ENCODE data around the gene PAX6. TPM values are rescaled to one million over a fixed set of nuclear protein-coding genes. Genes with fewer than 3 reads are reported as not detected.

PAX6 gene
- total and polyA plus RNA-seq, 2 of the 4 experiments (the other 2 are of a cell fraction) = not detected

- no peak overlapping the region for H3K14ac ChIP-seq (replicated peaks; ENCODE audit: low read depth, low read length)
- no peak overlapping the region for H2AFZ ChIP-seq (replicated peaks; ENCODE audit: low read length, poor library complexity)
- no peak overlapping the region for H3K23ac ChIP-seq (ENCODE audit: low read depth, low read length)
- intact Hi-C loops (cut with micrococcal nuclease) (loop anchor here (10.0 kb wide), 1 partner anchor 762 kb away; no protein-coding TSS in a partner anchor), in situ Hi-C loops (cut with MboI; ENCODE audit: low sequenced_read_pairs) (no loop called here), dilution Hi-C loops (cut with HindIII; ENCODE audit: low sequenced_read_pairs, unreplicated experiment) (no loop called here)
- no peaks in the 10 kb centered on the region for H3K79me1 ChIP-seq (ENCODE audit: low read depth in 1 of 2, low read length in 2 of 2)
- no peaks in the 10 kb centered on the region for H3K9me3 ChIP-seq (ENCODE audit: control insufficient read depth, insufficient read depth, low read length)
- H3K4me2 ChIP-seq (ENCODE audit: low read depth, low read length) = no peak overlapping the region
- ChIA-PET POLR2A (ENCODE audit: unreplicated experiment) (no interaction called here), CTCF (interaction anchor here (0.6 kb wide), 1 partner anchor 201 kb away, joined by 3 read pairs; no protein-coding TSS in a partner anchor)
- H2BK15ac ChIP-seq (ENCODE audit: low read depth, low read length) = no peak overlapping the region
- H3K4me3 ChIP-seq (ENCODE audit: insufficient read depth, low read depth, low read length) = no peak overlapping the region
- no peak overlapping the region for H2BK5ac ChIP-seq (ENCODE audit: low read depth, low read length, poor library complexity, severe bottlenecking)
- H3K9me1 ChIP-seq (ENCODE audit: insufficient read depth, low read length) = no peaks in the 10 kb centered on the region
- H4K5ac ChIP-seq (ENCODE audit: low read depth, low read length) = no peak overlapping the region
- H2BK20ac ChIP-seq (ENCODE audit: low read depth, low read length) = no peak overlapping the region
- H3K27ac ChIP-seq (ENCODE audit: insufficient read depth, low read length) = no peak overlapping the region
- H2AK9ac ChIP-seq (replicated peaks; ENCODE audit: low read depth, low read length, poor library complexity) = no peak overlapping the region
- H3K56ac ChIP-seq (ENCODE audit: extremely low read depth, insufficient read depth, low read length) = no peak overlapping the region
- H3K36me3 ChIP-seq (ENCODE audit: control insufficient read depth, insufficient read depth, low read length) = no peaks in the 10 kb centered on the region
- no peak overlapping the region for H4K8ac ChIP-seq (ENCODE audit: low read depth in 2 of 2, low read length in 2 of 2)
- no peak overlapping the region for H3K9ac ChIP-seq (ENCODE audit: low read depth, low read length)
- H3K4me1 ChIP-seq (ENCODE audit: control insufficient read depth, insufficient read depth, low read length) = no peaks in the 10 kb centered on the region
- H2AK5ac ChIP-seq (ENCODE audit: low read depth, low read length) = no peak overlapping the region
- WGBS, 2 experiments (ENCODE audit: extremely low coverage in 2 of 2, insufficient read length in 1 of 2) = 87% methylated on average over 7 of the region's 16 CpGs; no CpG with 5 or more reads in 1 of the 2 experiments
- no peak overlapping the region for H3K18ac ChIP-seq (ENCODE audit: low read depth, low read length)
- H3K4ac ChIP-seq (ENCODE audit: low read depth, low read length) = no peak overlapping the region
- no peaks in the 10 kb centered on the region for H4K20me1 ChIP-seq (ENCODE audit: insufficient read depth, low read length)
- BruUV-seq (replicated peaks) = no TSS peak
- no peak overlapping the region for H4K91ac ChIP-seq (ENCODE audit: insufficient read depth, low read depth, low read length)
- ATAC-seq (ENCODE audit: low read depth) = no peak
- no peak for DNase-seq
- H3K27me3 ChIP-seq (ENCODE audit: control insufficient read depth, insufficient read depth, low read length) = peaks cover 2% of the 10 kb centered on the region; the same call in 1 of the 2 replicates
- H2BK120ac ChIP-seq (ENCODE audit: low read depth, low read length) = no peak overlapping the region
- TF ChIP-seq RFX5 (IDR thresholded peaks at IDR 0.05; ENCODE audit: low read depth, low read length) (no peak), NFE2L2 (IDR thresholded peaks at IDR 0.05; ENCODE audit: low read depth, low read length) (no peak), SMC3 (IDR thresholded peaks at IDR 0.05; ENCODE audit: low read depth, low read length) (no peak), ELK1 (IDR thresholded peaks at IDR 0.05; ENCODE audit: borderline replicate concordance, low read depth, low read length) (no peak)
Measured at GRCh38 chr11:31786996-31787685, 24.0 kb downstream of the PAX6 start.

All from IMR-90 (cell line).